RWPE2 (cell line): ENCODE results near the gene MAP3K6.

Source experiments
- ATAC-seq: fragments of 200-7000 bp; cut with Tn5 transposase; 3 replicates; pipeline ENCODE4 v1.9.1; 2021; ENCODE audit warnings: low read depth
- DNase-seq: peaks from one replicate; pipeline ENCODE4 v3.0.0-alpha.2; 2020; ENCODE audit warnings: low spot score
- H3K27ac ChIP-seq: fragments of 450-650 bp; 2 replicates; pipeline ENCODE4 v1.5.1; 2017; ENCODE audit warnings: mild to moderate bottlenecking; ENCODE audit not compliant: poor library complexity, severe bottlenecking
- H3K27me3 ChIP-seq: fragments of 250-450 bp; sonication (Bioruptor Pico); 2 replicates; pipeline ENCODE4 v1.5.1; 2021; ENCODE audit warnings: mild to moderate bottlenecking, moderate library complexity; ENCODE audit not compliant: insufficient read depth, poor library complexity, severe bottlenecking
- H3K36me3 ChIP-seq: fragments of 250-450 bp; sonication (Bioruptor Pico); 2 replicates; pipeline ENCODE4 v1.5.1; 2020; ENCODE audit warnings: low read depth, mild to moderate bottlenecking, moderate library complexity
- H3K4me1 ChIP-seq: fragments of 250-450 bp; sonication (Bioruptor Pico); 2 replicates; pipeline ENCODE4 v1.5.1; 2021; ENCODE audit warnings: mild to moderate bottlenecking, moderate library complexity; ENCODE audit not compliant: insufficient read depth, poor library complexity, severe bottlenecking
- H3K4me3 ChIP-seq: fragments of 250-450 bp; sonication (Bioruptor Pico); 2 replicates; pipeline ENCODE4 v1.5.1; 2021; ENCODE audit warnings: mild to moderate bottlenecking, moderate library complexity; ENCODE audit not compliant: severe bottlenecking
- H3K9me3 ChIP-seq: fragments of 250-450 bp; sonication (Bioruptor Pico); 2 replicates; pipeline ENCODE4 v1.5.1; 2021; ENCODE audit warnings: mild to moderate bottlenecking, moderate library complexity; ENCODE audit not compliant: severe bottlenecking
- TF ChIP-seq, protein P1 (sequence below): fragments of 450-650 bp; IDR thresholded peaks from one replicate; pipeline ENCODE4 v1.5.1; 2017; ENCODE audit warnings: mild to moderate bottlenecking, moderate library complexity; ENCODE audit not compliant: poor library complexity, severe bottlenecking

The MAP3K6 gene

DNA sequence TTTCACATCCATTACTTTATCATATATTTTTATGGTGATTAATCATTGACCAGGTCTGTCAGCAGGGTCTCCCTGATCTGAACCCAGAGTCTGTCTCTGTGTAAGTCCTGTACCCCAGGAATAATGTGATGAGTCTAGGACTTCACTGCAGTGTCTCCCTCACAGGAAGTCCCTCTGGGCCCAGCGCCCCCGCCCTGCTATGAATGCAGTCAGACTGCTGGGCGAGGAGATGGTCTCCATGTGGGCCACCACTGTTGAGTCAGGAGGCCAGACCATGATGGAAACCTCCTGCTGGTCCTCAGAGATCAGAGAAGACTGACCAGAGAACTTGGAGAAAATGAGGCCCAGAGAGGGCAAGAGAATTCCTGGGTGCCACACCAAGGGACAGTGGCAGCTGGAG is 35.3 kb downstream of the MAP3K6 start:
- DNase-seq (no peak), ATAC-seq (no peak)
- no peaks in the 10 kb centered on the region for H3K27me3 ChIP-seq
- H3K9me3 ChIP-seq: no peaks in the 10 kb centered on the region
- peaks cover 67% of the 10 kb centered on the region for H3K36me3 ChIP-seq
- H3K4me3 ChIP-seq: no peak overlapping the region
- no peaks in the 10 kb centered on the region for H3K4me1 ChIP-seq
- TF ChIP-seq, protein P1, sequence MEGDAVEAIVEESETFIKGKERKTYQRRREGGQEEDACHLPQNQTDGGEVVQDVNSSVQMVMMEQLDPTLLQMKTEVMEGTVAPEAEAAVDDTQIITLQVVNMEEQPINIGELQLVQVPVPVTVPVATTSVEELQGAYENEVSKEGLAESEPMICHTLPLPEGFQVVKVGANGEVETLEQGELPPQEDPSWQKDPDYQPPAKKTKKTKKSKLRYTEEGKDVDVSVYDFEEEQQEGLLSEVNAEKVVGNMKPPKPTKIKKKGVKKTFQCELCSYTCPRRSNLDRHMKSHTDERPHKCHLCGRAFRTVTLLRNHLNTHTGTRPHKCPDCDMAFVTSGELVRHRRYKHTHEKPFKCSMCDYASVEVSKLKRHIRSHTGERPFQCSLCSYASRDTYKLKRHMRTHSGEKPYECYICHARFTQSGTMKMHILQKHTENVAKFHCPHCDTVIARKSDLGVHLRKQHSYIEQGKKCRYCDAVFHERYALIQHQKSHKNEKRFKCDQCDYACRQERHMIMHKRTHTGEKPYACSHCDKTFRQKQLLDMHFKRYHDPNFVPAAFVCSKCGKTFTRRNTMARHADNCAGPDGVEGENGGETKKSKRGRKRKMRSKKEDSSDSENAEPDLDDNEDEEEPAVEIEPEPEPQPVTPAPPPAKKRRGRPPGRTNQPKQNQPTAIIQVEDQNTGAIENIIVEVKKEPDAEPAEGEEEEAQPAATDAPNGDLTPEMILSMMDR: no peak
- no peak overlapping the region for H3K27ac ChIP-seq

DNA sequence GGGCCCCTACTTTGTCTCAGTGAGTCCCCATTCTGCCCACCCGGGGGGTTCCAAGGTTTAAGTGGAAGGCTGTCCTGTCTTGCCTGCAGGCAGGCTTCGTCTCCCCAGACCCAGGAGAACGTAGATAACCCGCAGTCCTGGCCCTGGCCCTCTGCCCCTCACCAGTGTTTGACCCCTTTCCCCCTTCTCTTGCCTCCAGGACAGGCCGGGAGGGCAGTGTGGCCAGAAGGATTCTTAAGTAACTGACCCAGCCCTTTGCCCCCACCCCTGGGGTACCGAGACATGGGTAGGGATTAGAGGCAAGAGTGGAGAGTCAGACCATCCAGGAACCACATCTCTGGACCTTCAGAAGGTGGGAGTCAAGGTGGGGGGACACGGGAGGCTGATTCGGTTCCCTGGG is 36.0 kb downstream of the MAP3K6 start:
- no peaks in the 10 kb centered on the region for H3K4me1 ChIP-seq
- no peak overlapping the region for H3K4me3 ChIP-seq
- no peak for ATAC-seq
- peaks cover 73% of the 10 kb centered on the region for H3K36me3 ChIP-seq
- no peak overlapping the region for H3K27ac ChIP-seq
- no peaks in the 10 kb centered on the region for H3K27me3 ChIP-seq
- DNase-seq: no peak
- no peaks in the 10 kb centered on the region for H3K9me3 ChIP-seq
- TF ChIP-seq, protein P1: no peak

DNA sequence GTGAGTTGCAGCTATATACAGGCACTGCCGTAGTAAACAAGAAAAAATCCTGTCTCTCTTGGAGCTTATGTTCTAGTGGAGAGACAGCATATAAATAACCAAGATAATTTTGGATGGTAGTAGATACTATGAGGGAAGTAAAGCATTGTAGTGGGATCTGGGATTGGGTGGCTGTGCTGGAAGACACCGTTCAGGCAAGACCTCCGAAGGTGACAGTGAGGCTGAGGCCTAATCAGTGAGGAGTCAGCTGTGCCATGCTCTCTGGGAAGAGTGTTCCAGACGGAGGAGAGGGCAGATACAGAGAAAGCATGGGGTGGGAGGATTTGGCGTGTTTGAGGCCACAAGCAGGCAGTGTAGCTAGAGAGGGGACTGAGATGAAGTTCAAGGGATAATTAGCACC is 38.8 kb downstream of the MAP3K6 start:
- peaks cover 74% of the 10 kb centered on the region for H3K36me3 ChIP-seq
- H3K4me3 ChIP-seq: no peak overlapping the region
- ATAC-seq: no peak
- TF ChIP-seq, protein P1: no peak
- DNase-seq: no peak
- H3K4me1 ChIP-seq: peaks cover 7% of the 10 kb centered on the region
- no peaks in the 10 kb centered on the region for H3K27me3 ChIP-seq
- no peak overlapping the region for H3K27ac ChIP-seq
- no peaks in the 10 kb centered on the region for H3K9me3 ChIP-seq

DNA sequence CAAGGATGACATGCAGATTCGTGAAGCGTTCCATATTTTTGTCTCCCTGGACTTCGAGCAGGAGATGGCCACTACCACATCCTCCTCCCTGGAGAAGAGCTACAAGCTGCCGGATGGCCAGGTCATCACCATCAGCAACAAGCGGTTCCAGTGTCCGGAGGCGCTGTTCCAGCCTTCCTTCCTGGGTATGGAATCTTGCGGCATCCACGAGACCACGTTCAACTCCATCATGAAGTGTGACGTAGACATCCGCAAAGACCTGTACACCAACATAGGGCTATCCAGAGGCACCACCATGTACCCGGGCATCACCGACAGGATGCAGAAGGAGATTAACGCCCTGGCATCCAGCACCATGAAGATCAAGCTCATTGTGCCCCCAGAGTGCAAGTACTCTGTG is 41.5 kb downstream of the MAP3K6 start:
- DNase-seq (no peak), ATAC-seq (no peak)
- no peak overlapping the region for H3K4me3 ChIP-seq
- no peaks in the 10 kb centered on the region for H3K27me3 ChIP-seq
- no peak overlapping the region for H3K27ac ChIP-seq
- peaks cover 7% of the 10 kb centered on the region for H3K4me1 ChIP-seq
- no peaks in the 10 kb centered on the region for H3K9me3 ChIP-seq
- TF ChIP-seq, protein P1: no peak
- peaks cover 52% of the 10 kb centered on the region for H3K36me3 ChIP-seq

DNA sequence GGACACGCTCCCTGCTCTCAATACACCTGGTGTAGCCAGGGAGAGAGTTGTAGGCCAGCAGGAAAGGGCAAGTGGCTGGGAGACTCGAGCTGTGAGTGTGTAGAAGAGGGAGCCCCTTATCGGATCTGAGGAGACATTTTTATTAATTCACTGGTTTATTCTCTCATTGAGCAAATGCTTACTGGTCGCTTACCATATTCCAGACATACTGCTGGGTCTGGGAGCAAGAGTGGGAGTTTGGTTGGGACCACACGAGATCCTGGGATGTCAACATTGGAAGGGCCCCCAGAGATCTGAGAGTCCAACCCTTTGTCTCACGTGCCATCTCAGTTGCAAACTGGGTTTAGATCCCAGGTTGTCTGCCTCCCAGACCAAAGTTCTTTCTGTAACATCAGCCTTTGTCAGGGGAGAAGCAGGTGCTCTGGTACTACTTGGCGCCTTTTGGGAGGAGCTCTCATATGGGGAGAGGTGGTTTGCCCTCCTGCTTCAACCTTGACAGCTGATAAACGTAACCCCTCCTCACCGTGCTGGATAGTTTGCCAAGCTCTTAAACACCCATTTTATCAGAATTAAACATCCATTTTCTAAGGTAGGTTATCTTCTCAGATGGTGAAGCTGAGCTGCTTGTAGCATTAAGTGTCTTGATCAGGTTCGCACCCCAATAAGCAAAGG is 44.1 kb downstream of the MAP3K6 start:
- H3K4me3 ChIP-seq: peak overlapping the region; percentile 70
- TF ChIP-seq, protein P1: no peak
- DNase-seq (no peak), ATAC-seq (no peak)
- H3K36me3 ChIP-seq: peaks cover 37% of the 10 kb centered on the region
- peaks cover 7% of the 10 kb centered on the region for H3K4me1 ChIP-seq
- no peaks in the 10 kb centered on the region for H3K27me3 ChIP-seq
- peak overlapping the region; percentile 62 for H3K27ac ChIP-seq
- H3K9me3 ChIP-seq: no peaks in the 10 kb centered on the region
